Activated T-helper 17 cell treated with anti-CD3 and anti-CD28 coated beads, Interleukin-2, amount 50 U/mL, for 72 hours (primary cell): ENCODE measurements around the gene KRTAP9-6. TPM values are rescaled to one million over a fixed set of nuclear protein-coding genes. Genes with fewer than 3 reads are reported as not detected.
"Not testable (repeated sequence)": the region's sequence is repeated elsewhere in the genome, so short reads cannot be mapped to it uniquely, and the experiment has no call there.

ENCODE experiments used
- ATAC-seq: fragments of 150-1000 bp; cut with Tn5 transposase; replicated peaks from 2 replicates; pipeline ENCODE4 v1.10.0; 2021; ENCODE audit warnings: mild to moderate bottlenecking, moderate library complexity
- H3K27ac Mint-ChIP-seq: one replicate; pipeline ENCODE4 v1.8.0; 2022; ENCODE audit warnings: mixed read lengths
- H3K27me3 Mint-ChIP-seq: one replicate; pipeline ENCODE4 v1.8.0; 2022; ENCODE audit warnings: mixed read lengths
- H3K36me3 Mint-ChIP-seq: one replicate; pipeline ENCODE4 v1.8.0; 2022; ENCODE audit warnings: low read depth, mild to moderate bottlenecking, mixed read lengths
- H3K4me1 Mint-ChIP-seq: one replicate; pipeline ENCODE4 v1.8.0; 2022; ENCODE audit warnings: mixed read lengths
- H3K4me3 Mint-ChIP-seq: one replicate; pipeline ENCODE4 v1.8.0; 2022; ENCODE audit warnings: mild to moderate bottlenecking, mixed read lengths
- H3K9me3 Mint-ChIP-seq: one replicate; pipeline ENCODE4 v1.8.0; 2022; ENCODE audit warnings: mixed read lengths
- total RNA-seq, 2 donors: library from RNA; stranded (reverse); gene quantifications; one replicate each; pipeline ENCODE4 v1.2.3, GENCODE V29; 2022

The KRTAP9-6 gene
- total RNA-seq, 2 donors from 2014 or later, result not detected

DNA sequence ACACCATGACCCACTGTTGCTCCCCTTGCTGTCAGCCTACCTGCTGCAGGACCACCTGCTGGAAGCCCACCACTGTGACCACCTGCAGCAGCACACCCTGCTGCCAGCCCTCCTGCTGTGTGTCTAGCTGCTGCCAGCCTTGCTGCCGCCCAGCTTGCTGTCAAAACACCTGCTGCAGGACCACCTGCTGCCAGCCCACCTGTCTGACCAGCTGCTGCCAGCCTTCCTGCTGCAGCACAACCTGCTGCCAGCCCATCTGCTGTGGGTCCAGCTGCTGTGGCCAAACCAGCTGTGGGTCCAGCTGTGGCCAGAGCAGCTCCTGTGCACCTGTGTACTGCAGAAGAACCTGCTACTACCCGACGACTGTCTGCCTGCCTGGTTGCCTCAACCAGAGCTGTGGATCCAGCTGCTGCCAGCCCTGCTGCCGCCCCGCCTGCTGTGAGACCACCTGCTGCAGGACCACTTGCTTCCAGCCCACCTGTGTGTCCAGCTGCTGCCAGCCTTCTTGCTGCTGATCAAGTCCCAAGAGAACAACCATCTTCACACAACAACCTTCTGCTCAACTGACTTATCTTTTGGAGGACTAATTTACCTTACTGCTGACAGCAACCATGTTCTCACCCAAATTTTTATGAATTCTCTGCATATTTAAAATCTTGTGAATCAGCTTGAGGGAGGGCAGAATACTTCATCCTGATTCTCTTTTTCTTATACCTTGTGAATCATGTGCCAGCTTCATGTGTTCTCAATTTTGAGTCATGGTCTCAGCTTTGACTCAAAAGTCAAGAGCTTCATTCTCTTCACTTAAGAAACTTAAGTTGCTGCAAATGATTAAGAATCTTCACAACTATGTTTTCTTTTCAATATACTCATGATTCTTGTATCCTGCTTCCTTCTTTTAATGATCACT, 9.5 kb upstream of the KRTAP9-6 start, which contains the start of gene KRTAP9-9:
Gene KRTAP9-9 (plus strand): TSS at position 4 of the 910 bp plus-strand sequence.
- not testable (repeated sequence) for H3K36me3 Mint-ChIP-seq, H3K9me3 Mint-ChIP-seq, H3K4me1 Mint-ChIP-seq, H3K27ac Mint-ChIP-seq, H3K4me3 Mint-ChIP-seq, ATAC-seq
- H3K27me3 Mint-ChIP-seq, result peaks cover 28% of the 10 kb centered on the region

- H3K4me1 Mint-ChIP-seq, result no peaks in the 10 kb centered on the region
- no peak overlapping the region for H3K4me3 Mint-ChIP-seq
- H3K27ac Mint-ChIP-seq, result no peak overlapping the region
- no peaks in the 10 kb centered on the region for H3K36me3 Mint-ChIP-seq
- no peaks in the 10 kb centered on the region for H3K9me3 Mint-ChIP-seq
- peaks cover 28% of the 10 kb centered on the region for H3K27me3 Mint-ChIP-seq
- no peak for ATAC-seq
Measured at GRCh38 chr17:41256291-41256685, 8.9 kb upstream of the KRTAP9-6 start.

- Mint-ChIP-seq H3K27ac (no peak overlapping the region), H3K4me1 (no peaks in the 10 kb centered on the region), H3K27me3 (peaks cover 28% of the 10 kb centered on the region), H3K9me3 (no peaks in the 10 kb centered on the region), H3K4me3 (no peak overlapping the region), H3K36me3 (no peaks in the 10 kb centered on the region)
- no peak for ATAC-seq
Measured at GRCh38 chr17:41258406-41258805, 6.8 kb upstream of the KRTAP9-6 start.

- no peak for ATAC-seq
- Mint-ChIP-seq H3K4me3 (no peak overlapping the region), H3K27me3 (peaks cover 22% of the 10 kb centered on the region), H3K36me3 (no peaks in the 10 kb centered on the region), H3K27ac (no peak overlapping the region), H3K9me3 (no peaks in the 10 kb centered on the region), H3K4me1 (no peaks in the 10 kb centered on the region)
Measured at GRCh38 chr17:41263212-41263611, 2.0 kb upstream of the KRTAP9-6 start.

GRCh38 chr17:41264599-41264998, 579 bp upstream of the KRTAP9-6 start:
- Mint-ChIP-seq H3K4me3 (no peak overlapping the region), H3K4me1 (no peaks in the 10 kb centered on the region), H3K27me3 (peaks cover 18% of the 10 kb centered on the region), H3K9me3 (no peaks in the 10 kb centered on the region), H3K36me3 (no peaks in the 10 kb centered on the region), H3K27ac (no peak overlapping the region)
- no peak for ATAC-seq

GRCh38 chr17:41267711-41268110, 2.5 kb downstream of the KRTAP9-6 start:
- Mint-ChIP-seq H3K4me3 (no peak overlapping the region), H3K9me3 (no peaks in the 10 kb centered on the region), H3K27ac (no peak overlapping the region), H3K4me1 (peaks cover 5% of the 10 kb centered on the region), H3K36me3 (no peaks in the 10 kb centered on the region), H3K27me3 (peaks cover 15% of the 10 kb centered on the region)
- ATAC-seq, result no peak

DNA sequence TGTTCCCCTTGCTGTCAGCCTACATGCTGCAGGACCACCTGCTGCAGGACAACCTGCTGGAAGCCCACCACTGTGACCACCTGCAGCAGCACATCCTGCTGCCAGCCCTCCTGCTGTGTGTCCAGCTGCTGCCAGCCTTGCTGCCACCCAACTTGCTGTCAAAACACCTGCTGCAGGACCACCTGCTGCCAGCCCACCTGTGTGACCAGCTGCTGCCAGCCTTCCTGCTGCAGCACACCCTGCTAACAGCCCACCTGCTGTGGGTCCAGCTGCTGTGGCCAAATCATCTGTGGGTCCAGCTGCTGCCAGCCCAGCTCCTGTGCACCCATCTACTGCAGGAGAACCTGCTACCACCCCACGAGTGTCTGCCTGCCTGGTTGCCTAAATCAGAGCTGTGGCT, 6.1 kb downstream of the KRTAP9-6 start:
- not testable (repeated sequence) for H3K36me3 Mint-ChIP-seq, H3K9me3 Mint-ChIP-seq, ATAC-seq, H3K4me1 Mint-ChIP-seq, H3K4me3 Mint-ChIP-seq
- peak overlapping the region; percentile 24 for H3K27ac Mint-ChIP-seq
- H3K27me3 Mint-ChIP-seq, result peaks cover 18% of the 10 kb centered on the region

GRCh38 chr17:41271858-41272257, 6.7 kb downstream of the KRTAP9-6 start:
- peak; percentile 51 for ATAC-seq
- H3K4me1 Mint-ChIP-seq, result peaks cover 10% of the 10 kb centered on the region
- H3K27ac Mint-ChIP-seq, result peak overlapping the region; percentile 24
- peaks cover 21% of the 10 kb centered on the region for H3K27me3 Mint-ChIP-seq
- H3K36me3 Mint-ChIP-seq, result no peaks in the 10 kb centered on the region
- H3K9me3 Mint-ChIP-seq, result no peaks in the 10 kb centered on the region
- H3K4me3 Mint-ChIP-seq, result no peak overlapping the region

DNA sequence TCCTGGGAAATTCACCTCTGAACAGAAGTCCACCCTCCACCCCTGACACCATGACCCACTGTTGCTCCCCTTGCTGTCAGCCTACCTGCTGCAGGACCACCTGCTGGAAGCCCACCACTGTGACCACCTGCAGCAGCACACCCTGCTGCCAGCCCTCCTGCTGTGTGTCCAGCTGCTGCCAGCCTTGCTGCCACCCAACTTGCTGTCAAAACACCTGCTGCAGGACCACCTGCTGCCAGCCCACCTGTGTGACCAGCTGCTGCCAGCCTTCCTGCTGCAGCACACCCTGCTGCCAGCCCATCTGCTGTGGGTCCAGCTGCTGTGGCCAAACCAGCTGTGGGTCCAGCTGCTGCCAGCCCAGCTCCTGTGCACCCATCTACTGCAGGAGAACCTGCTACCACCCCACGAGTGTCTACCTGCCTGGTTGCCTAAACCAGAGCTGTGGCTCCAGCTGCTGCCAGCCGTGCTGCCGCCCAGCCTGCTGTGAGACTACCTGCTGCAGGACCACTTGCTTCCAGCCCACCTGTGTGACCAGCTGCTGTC, 10.5 kb downstream of the KRTAP9-6 start, which contains the start of gene KRTAP9-7:
Gene KRTAP9-7 (plus strand): TSS at position 51 of the 543 bp plus-strand sequence. CDS start 0 bp downstream, at position 51.
- peaks cover 17% of the 10 kb centered on the region for H3K27me3 Mint-ChIP-seq
- peaks cover 10% of the 10 kb centered on the region for H3K4me1 Mint-ChIP-seq
- not testable (repeated sequence) for H3K4me3 Mint-ChIP-seq, ATAC-seq, H3K9me3 Mint-ChIP-seq, H3K36me3 Mint-ChIP-seq, H3K27ac Mint-ChIP-seq

DNA sequence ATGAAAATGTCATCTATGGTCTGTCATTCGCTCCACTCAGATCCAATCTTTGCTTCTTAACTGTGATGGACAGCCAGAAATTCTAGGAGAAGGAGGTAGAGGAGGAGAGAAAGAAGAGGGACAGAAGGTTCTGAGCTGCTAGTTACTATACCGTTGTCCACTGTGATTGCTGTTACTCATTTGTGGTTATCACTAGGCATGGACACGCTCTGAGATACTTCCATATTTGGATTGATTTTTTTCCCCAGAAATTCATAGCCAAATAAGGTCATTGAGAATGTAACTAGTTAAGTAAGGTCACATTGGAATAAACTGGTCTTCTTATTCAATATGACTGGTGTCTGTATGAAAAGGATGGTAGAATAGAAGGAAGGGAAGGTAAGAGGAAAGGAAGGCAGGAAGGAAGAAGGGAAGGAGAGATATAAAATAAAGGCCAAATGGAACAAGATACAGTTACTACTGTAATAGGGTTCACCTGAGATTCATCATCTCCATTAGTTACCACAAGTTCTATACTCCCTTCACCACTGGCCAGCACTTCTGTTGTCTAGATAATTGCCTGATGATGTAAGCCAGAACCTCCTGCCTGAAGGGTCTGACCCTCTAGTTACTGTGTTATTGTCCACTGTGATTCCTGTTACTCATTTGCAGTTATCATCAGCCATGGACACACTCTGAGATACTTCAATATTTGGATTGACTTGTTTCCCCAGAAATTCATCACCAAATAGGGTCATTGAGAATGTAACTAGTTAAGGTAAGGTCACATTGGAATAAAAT, 13.2 kb downstream of the KRTAP9-6 start:
- H3K36me3 Mint-ChIP-seq, result no peaks in the 10 kb centered on the region
- H3K27ac Mint-ChIP-seq, result no peak overlapping the region
- peaks cover 5% of the 10 kb centered on the region for H3K4me1 Mint-ChIP-seq
- peaks cover 13% of the 10 kb centered on the region for H3K27me3 Mint-ChIP-seq
- no peak for ATAC-seq
- H3K4me3 Mint-ChIP-seq, result no peak overlapping the region
- no peaks in the 10 kb centered on the region for H3K9me3 Mint-ChIP-seq

DNA sequence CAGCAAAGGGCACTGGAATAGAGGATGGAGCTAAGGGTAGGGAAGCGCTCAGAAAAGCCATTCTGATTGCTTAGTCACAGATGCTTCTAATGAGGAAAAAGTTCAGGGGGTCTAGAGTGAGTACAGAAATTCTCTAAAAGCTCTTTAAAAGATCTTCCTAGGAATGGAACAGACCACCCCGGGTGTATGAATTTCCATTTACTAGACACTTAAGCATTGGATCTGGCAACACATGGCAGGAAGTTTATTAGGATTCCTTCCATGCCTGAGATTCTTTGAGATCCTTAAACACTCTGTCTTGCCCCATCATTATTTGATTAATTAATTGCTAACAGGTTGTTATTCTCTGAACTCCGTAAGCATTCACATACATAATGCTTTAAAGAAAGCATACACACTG, 18.9 kb downstream of the KRTAP9-6 start:
- no peak for ATAC-seq
- no peaks in the 10 kb centered on the region for H3K36me3 Mint-ChIP-seq
- no peak overlapping the region for H3K4me3 Mint-ChIP-seq
- H3K4me1 Mint-ChIP-seq, result no peaks in the 10 kb centered on the region
- no peak overlapping the region for H3K27ac Mint-ChIP-seq
- H3K27me3 Mint-ChIP-seq, result no peaks in the 10 kb centered on the region
- no peaks in the 10 kb centered on the region for H3K9me3 Mint-ChIP-seq

DNA sequence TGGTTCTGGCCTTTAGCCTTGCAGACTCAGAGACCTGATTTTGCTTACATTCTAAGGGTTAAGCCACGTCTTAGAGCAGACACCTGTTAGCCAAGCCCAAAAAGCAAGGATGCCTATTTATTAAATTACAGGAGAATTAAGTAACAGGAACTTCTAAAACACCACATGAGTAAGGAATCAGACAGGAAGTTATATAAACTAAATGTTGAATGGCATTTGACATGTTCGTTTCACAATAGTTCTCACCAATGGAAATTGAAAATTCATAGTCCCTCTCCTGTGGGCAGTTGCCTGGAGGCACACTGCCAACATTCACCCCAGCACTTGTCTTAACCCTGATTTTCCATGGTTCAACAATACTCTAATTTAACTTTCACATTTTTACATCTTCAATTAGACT, 19.4 kb downstream of the KRTAP9-6 start:
- no peak for ATAC-seq
- Mint-ChIP-seq H3K4me1 (no peaks in the 10 kb centered on the region), H3K36me3 (no peaks in the 10 kb centered on the region), H3K4me3 (no peak overlapping the region), H3K27ac (no peak overlapping the region), H3K9me3 (no peaks in the 10 kb centered on the region), H3K27me3 (no peaks in the 10 kb centered on the region)

DNA sequence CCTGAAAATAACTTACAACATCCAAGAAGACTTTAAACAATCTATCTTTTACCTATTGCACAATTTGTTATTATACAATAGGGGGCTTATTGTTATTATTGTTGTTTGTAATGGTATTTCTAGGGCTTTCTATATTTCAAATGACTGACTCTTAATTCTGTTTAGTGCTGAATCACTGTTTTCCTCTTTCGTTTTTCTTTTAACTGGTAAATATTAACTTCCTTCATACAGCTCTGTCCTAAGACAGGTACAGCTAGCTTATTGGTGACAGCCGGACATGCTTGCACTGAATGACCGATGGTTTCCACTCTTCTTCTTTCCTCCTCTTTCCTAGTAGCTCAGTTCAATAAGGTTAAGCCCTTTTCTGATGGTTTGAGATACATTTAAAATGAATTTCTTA, 21.9 kb downstream of the KRTAP9-6 start:
- no peak for ATAC-seq
- no peaks in the 10 kb centered on the region for H3K36me3 Mint-ChIP-seq
- no peak overlapping the region for H3K27ac Mint-ChIP-seq
- no peaks in the 10 kb centered on the region for H3K27me3 Mint-ChIP-seq
- H3K9me3 Mint-ChIP-seq, result no peaks in the 10 kb centered on the region
- H3K4me3 Mint-ChIP-seq, result no peak overlapping the region
- H3K4me1 Mint-ChIP-seq, result no peaks in the 10 kb centered on the region

DNA sequence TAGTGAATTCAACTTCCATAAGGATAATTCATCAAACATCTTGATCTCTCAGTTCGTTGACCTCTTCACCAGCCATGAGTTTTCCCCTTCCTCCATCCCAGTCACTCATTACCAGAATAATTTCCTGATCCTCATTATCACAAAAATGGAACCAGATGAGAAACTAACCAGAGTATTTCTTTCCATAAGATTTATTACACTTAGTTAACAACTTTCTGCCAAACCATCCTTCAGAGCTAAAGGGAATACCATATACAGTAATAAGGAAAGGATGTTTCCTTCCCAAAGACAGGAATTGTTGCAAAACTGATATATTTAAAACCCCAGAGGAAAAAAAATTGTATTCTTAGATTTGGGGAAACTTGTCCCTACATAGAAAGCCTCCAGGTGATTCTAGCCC, 28.8 kb downstream of the KRTAP9-6 start:
- Mint-ChIP-seq H3K4me3 (no peak overlapping the region), H3K36me3 (no peaks in the 10 kb centered on the region)
- ATAC-seq, result no peak

More for the DNA sequence above, 28.8 kb downstream of the KRTAP9-6 start:
- H3K9me3 Mint-ChIP-seq, result no peaks in the 10 kb centered on the region
- no peaks in the 10 kb centered on the region for H3K4me1 Mint-ChIP-seq
- no peaks in the 10 kb centered on the region for H3K27me3 Mint-ChIP-seq
- H3K27ac Mint-ChIP-seq, result no peak overlapping the region
